ENCODE results near the gene PRKCA.

- TF ChIP-seq ZNF274 (IDR thresholded peaks at IDR 0.05; ENCODE audit: low read depth, low read length) (no peak), SUZ12 (IDR thresholded peaks at IDR 0.05; ENCODE audit: extremely low read depth, insufficient read depth, insufficient read length) (no peak), YY1 (IDR thresholded peaks at IDR 0.05; ENCODE audit: insufficient read depth, insufficient read length) (no peak)
These were observed 253.2 kb downstream of the PRKCA start for GRCh38 chr17:66555605-66556004.

Data from NT2/D1 (cell line).